HepG2 (cell line): ENCODE measurements around the gene GMEB2. TPM values are rescaled to one million over a fixed set of nuclear protein-coding genes. Genes with fewer than 3 reads are reported as not detected.

ENCODE experiments used
- CHD2 ChIP-seq: IDR thresholded peaks from 2 replicates; pipeline ENCODE4 v1.6.1; 2011; ENCODE audit warnings: low read depth, low read length, improper control_type of control experiment
- EHMT2 ChIP-seq: fragments of 200-600 bp; sonication (generic); IDR thresholded peaks from 2 replicates; pipeline ENCODE4 v1.7.0; 2017; ENCODE audit warnings: antibody characterized with exemption, low read depth, low read length, borderline replicate concordance
- ETS1 ChIP-seq: sonication (generic); formaldehyde crosslinking; IDR thresholded peaks from 2 replicates; pipeline ENCODE4 v1.4.0; 2020; ENCODE audit warnings: missing genetic modification reagents
- GZF1 ChIP-seq: sonication (generic); formaldehyde crosslinking; IDR thresholded peaks from 2 replicates; pipeline ENCODE4 v1.5.1; 2020; ENCODE audit warnings: mild to moderate bottlenecking, missing genetic modification reagents
- HMG20B ChIP-seq: conservative IDR thresholded peaks from 2 replicates; pipeline ENCODE4 v1.6.1; 2016; ENCODE audit warnings: missing genetic modification reagents, missing compliant biosample characterization
- HNRNPK ChIP-seq: fragments of 200-400 bp; formaldehyde crosslinking; IDR thresholded peaks from 2 replicates; pipeline ENCODE4 v1.6.1; 2018; ENCODE audit warnings: low read length, low read depth, moderate library complexity, mild to moderate bottlenecking; ENCODE audit not compliant: poor library complexity, severe bottlenecking
- HNRNPL ChIP-seq: fragments of 200-400 bp; formaldehyde crosslinking; IDR thresholded peaks from 2 replicates; pipeline ENCODE4 v1.6.1; 2017; ENCODE audit warnings: mild to moderate bottlenecking, low read depth, low read length
- MBNL3 ChIP-seq: fragments of 250-450 bp; sonication (Bioruptor Pico); conservative IDR thresholded peaks from 2 replicates; pipeline ENCODE4 v1.8.0; 2022; ENCODE audit warnings: mild to moderate bottlenecking, inconsistent platforms
- MTA1 ChIP-seq: sonication (generic); formaldehyde crosslinking; IDR thresholded peaks from 2 replicates; pipeline ENCODE4 v1.4.0; 2020; ENCODE audit warnings: missing genetic modification reagents, mild to moderate bottlenecking, borderline replicate concordance
- MTF1 ChIP-seq: sonication (generic); formaldehyde crosslinking; IDR thresholded peaks from 2 replicates; pipeline ENCODE4 v1.5.0; 2020; ENCODE audit warnings: missing genetic modification reagents
- MXD4 ChIP-seq: IDR thresholded peaks from 2 replicates; pipeline ENCODE4 v1.6.1; 2016; ENCODE audit warnings: mild to moderate bottlenecking, missing biosample characterization, missing genetic modification reagents
- MYC ChIP-seq: sonication (generic); formaldehyde crosslinking; IDR thresholded peaks from 2 replicates; pipeline ENCODE4 v1.9.0; 2021; ENCODE audit warnings: missing genetic modification reagents, borderline replicate concordance
- NAIF1 ChIP-seq: sonication (generic); formaldehyde crosslinking; IDR thresholded peaks from 2 replicates; pipeline ENCODE4 v1.5.0; 2020; ENCODE audit warnings: mild to moderate bottlenecking, missing genetic modification reagents, borderline replicate concordance
- NRL ChIP-seq: sonication (generic); formaldehyde crosslinking; IDR thresholded peaks from 2 replicates; pipeline ENCODE4 v1.5.0; 2020; ENCODE audit warnings: missing genetic modification reagents, mild to moderate bottlenecking, moderate library complexity, borderline replicate concordance
- SRY ChIP-seq: sonication (generic); formaldehyde crosslinking; IDR thresholded peaks from 2 replicates; pipeline ENCODE4 v1.8.0; 2022; ENCODE audit warnings: mild to moderate bottlenecking, missing genetic modification reagents
- ZBTB1 ChIP-seq: sonication (generic); formaldehyde crosslinking; IDR thresholded peaks from 2 replicates; pipeline ENCODE4 v1.4.0; 2020; ENCODE audit warnings: missing genetic modification reagents, borderline replicate concordance
- ZBTB7A ChIP-seq: sonication (generic); formaldehyde crosslinking; IDR thresholded peaks from 2 replicates; pipeline ENCODE4 v1.8.0; 2022; ENCODE audit warnings: mild to moderate bottlenecking, missing genetic modification reagents
- ZMYM3 ChIP-seq: sonication (generic); formaldehyde crosslinking; IDR thresholded peaks from 2 replicates; pipeline ENCODE4 v1.5.1; 2020; ENCODE audit warnings: mild to moderate bottlenecking, missing genetic modification reagents
- ZNF296 ChIP-seq: sonication (generic); formaldehyde crosslinking; conservative IDR thresholded peaks from 2 replicates; pipeline ENCODE4 v1.5.0; 2020; ENCODE audit warnings: mild to moderate bottlenecking, missing genetic modification reagents
- ZNF30 ChIP-seq: sonication (generic); formaldehyde crosslinking; IDR thresholded peaks from 2 replicates; pipeline ENCODE4 v1.5.0; 2020; ENCODE audit warnings: mild to moderate bottlenecking, missing genetic modification reagents
- ZNF354B ChIP-seq: sonication (generic); formaldehyde crosslinking; IDR thresholded peaks from 2 replicates; pipeline ENCODE4 v1.8.0; 2022; ENCODE audit warnings: mild to moderate bottlenecking, missing genetic modification reagents
- ZNF432 ChIP-seq: sonication (generic); formaldehyde crosslinking; IDR thresholded peaks from 2 replicates; pipeline ENCODE4 v1.5.0; 2020; ENCODE audit warnings: missing genetic modification reagents, mild to moderate bottlenecking, borderline replicate concordance
- ZNF605 ChIP-seq: sonication (generic); formaldehyde crosslinking; IDR thresholded peaks from 2 replicates; pipeline ENCODE4 v1.8.0; 2022; ENCODE audit warnings: mild to moderate bottlenecking, missing genetic modification reagents
- ZNF607 ChIP-seq: sonication (generic); formaldehyde crosslinking; IDR thresholded peaks from 2 replicates; pipeline ENCODE4 v1.5.1; 2020; ENCODE audit warnings: missing genetic modification reagents, mild to moderate bottlenecking, borderline replicate concordance
- ZNF652 ChIP-seq: IDR thresholded peaks from 2 replicates; pipeline ENCODE4 v1.6.1; 2016; ENCODE audit warnings: low read depth, borderline replicate concordance
- ZNF879 ChIP-seq: sonication (generic); formaldehyde crosslinking; IDR thresholded peaks from 2 replicates; pipeline ENCODE4 v1.8.1; 2023; ENCODE audit warnings: missing genetic modification reagents
- polyA plus RNA-seq, 8 experiments: library from polyadenylated mRNA; depleted of rRNA in 3 of 8; stranded (reverse) in 7 of 8; unstranded in 1 of 8; fragments of >200 nt; fragmentation: Illumina TruSeq in 4 of 8; extraction: Trizol in 4 of 8; gene quantifications; 2 replicates each; pipeline versions ENCODE4 v1.2.1 to v1.2.3, GENCODE V29; 2011 to 2016; ENCODE audit warnings: low read depth in 4 of 8, missing spikeins in 1 of 8, mixed read lengths in 1 of 8; ENCODE audit not compliant: insufficient read depth in 1 of 8
- total RNA-seq, 5 experiments: library from RNA; depleted of rRNA; stranded (reverse); fragments of >200 nt; fragmentation: Illumina TruSeq; extraction: Trizol; gene quantifications; 2 replicates each; pipeline ENCODE4 v1.2.3, GENCODE V29; 2016; ENCODE audit warnings: low read depth in 1 of 5
- TF ChIP-seq, protein P1 (sequence below): sonication (generic); formaldehyde crosslinking; IDR thresholded peaks from 2 replicates; pipeline ENCODE4 v1.5.1; 2020; ENCODE audit warnings: mild to moderate bottlenecking, missing genetic modification reagents
- TF ChIP-seq, protein P2 (sequence below): sonication (generic); formaldehyde crosslinking; IDR thresholded peaks from 2 replicates; pipeline ENCODE4 v1.4.0; 2020; ENCODE audit warnings: missing genetic modification reagents

GMEB2 gene
- total and polyA plus RNA-seq, 2 of the 13 experiments (the other 11 are each of a cell fraction or from before 2014, with no cell fraction given), result 10.6 to 12.4 TPM

- peak; percentile 81; the same call in 1 of the 2 replicates for TF ChIP-seq SRY (CRISPR knock-in tag)
- TF ChIP-seq ZMYM3 (CRISPR knock-in tag), result no peak
- peak; percentile 88 for TF ChIP-seq ZBTB7A (CRISPR knock-in tag)
- TF ChIP-seq ZNF879 (CRISPR knock-in tag), result no peak
- no peak for TF ChIP-seq ZNF432
- no peak for TF ChIP-seq ZNF354B (CRISPR knock-in tag)
- TF ChIP-seq HNRNPK, result peak; percentile 52
- TF ChIP-seq HMG20B (CRISPR knock-in tag), result no peak
- no peak; the same call in 1 of the 2 replicates for TF ChIP-seq CHD2
- no peak for TF ChIP-seq EHMT2
- no peak; the same call in 1 of the 2 replicates for TF ChIP-seq GZF1 (CRISPR knock-in tag)
- TF ChIP-seq MXD4, result no peak
- no peak for TF ChIP-seq HNRNPL
- TF ChIP-seq ZNF607 (CRISPR knock-in tag), result no peak
- TF ChIP-seq NAIF1 (CRISPR knock-in tag), result no peak
- no peak for TF ChIP-seq ZNF30 (CRISPR knock-in tag)
- TF ChIP-seq MTF1 (CRISPR knock-in tag), result peak; percentile 47; the same call in 1 of the 2 replicates
- TF ChIP-seq, protein P1, sequence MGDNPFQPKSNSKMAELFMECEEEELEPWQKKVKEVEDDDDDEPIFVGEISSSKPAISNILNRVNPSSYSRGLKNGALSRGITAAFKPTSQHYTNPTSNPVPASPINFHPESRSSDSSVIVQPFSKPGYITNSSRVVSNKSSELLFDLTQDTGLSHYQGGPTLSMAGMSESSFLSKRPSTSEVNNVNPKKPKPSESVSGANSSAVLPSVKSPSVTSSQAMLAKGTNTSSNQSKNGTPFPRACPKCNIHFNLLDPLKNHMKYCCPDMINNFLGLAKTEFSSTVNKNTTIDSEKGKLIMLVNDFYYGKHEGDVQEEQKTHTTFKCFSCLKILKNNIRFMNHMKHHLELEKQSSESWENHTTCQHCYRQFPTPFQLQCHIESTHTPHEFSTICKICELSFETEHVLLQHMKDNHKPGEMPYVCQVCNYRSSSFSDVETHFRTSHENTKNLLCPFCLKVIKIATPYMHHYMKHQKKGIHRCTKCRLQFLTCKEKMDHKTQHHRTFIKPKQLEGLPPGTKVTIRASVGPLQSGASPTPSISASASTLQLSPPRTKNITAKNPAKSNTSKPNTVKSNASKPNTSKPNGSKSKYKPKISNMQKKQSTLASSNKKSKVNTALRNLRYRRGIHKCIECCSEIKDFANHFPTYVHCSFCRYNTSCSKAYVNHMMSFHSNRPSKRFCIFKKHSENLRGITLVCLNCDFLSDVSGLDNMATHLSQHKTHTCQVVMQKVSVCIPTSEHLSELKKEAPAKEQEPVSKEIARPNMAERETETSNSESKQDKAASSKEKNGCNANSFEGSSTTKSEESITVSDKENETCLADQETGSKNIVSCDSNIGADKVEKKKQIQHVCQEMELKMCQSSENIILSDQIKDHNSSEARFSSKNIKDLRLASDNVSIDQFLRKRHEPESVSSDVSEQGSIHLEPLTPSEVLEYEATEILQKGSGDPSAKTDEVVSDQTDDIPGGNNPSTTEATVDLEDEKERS (CRISPR knock-in tag), result no peak
- TF ChIP-seq, protein P2, sequence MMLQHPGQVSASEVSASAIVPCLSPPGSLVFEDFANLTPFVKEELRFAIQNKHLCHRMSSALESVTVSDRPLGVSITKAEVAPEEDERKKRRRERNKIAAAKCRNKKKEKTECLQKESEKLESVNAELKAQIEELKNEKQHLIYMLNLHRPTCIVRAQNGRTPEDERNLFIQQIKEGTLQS (CRISPR knock-in tag), result 0 out of 2 replicates have a peak, but pooled peaks have one; percentile 16
- peak; percentile 80 for TF ChIP-seq MYC (CRISPR knock-in tag)
- no peak for TF ChIP-seq ETS1 (CRISPR knock-in tag)
- no peak for TF ChIP-seq MBNL3
- TF ChIP-seq ZNF296 (CRISPR knock-in tag), result no peak
- no peak for TF ChIP-seq ZNF605
- TF ChIP-seq ZNF652 (CRISPR knock-in tag), result no peak
- peak; percentile 71; the same call in 1 of the 2 replicates for TF ChIP-seq MTA1 (CRISPR knock-in tag)
- TF ChIP-seq NRL, result 0 out of 2 replicates have a peak, but pooled peaks have one; percentile 75
- TF ChIP-seq ZBTB1 (CRISPR knock-in tag), result no peak
These were observed at the start of gene GMEB2 (continued) for GRCh38 chr20:63626424-63627128.
